KBM-7 (cell line): ENCODE measurements around the gene RUNX1.
A peak's percentile ranks its signal among the peaks of the same experiment; 100 is the strongest.

Source experiments
- DNase-seq: peaks from one replicate; pipeline ENCODE4 v3.0.0-alpha.2; 2015
- in situ Hi-C: fragments of 300-500 bp; cut with MboI; formaldehyde crosslinking; loops from 2 replicates; pipeline ENCODE4 v1.14.3; 2020; ENCODE audit warnings: low sequenced_read_pairs, low pct_unique_long_range_greater_than_20kb, mixed read lengths

RUNX1 gene

GRCh38 chr21:34861258-34861657 lies 187.8 kb downstream of the RUNX1 start:
- in situ Hi-C loops: no loop called here
- no peak for DNase-seq

GRCh38 chr21:34859976-34860653 lies 189.0 kb downstream of the RUNX1 start:
- no peak for DNase-seq
- in situ Hi-C loops: no loop called here

GRCh38 chr21:34858559-34858958 lies 190.5 kb downstream of the RUNX1 start:
- DNase-seq: no peak
- in situ Hi-C loops: no loop called here

- no peak for DNase-seq
- in situ Hi-C loops: no loop called here
Measured at GRCh38 chr21:34857874-34858273, 191.2 kb downstream of the RUNX1 start.

GRCh38 chr21:34857122-34857713 lies 191.9 kb downstream of the RUNX1 start:
- DNase-seq: no peak
- in situ Hi-C loops: no loop called here

GRCh38 chr21:34852448-34852847 lies 196.7 kb downstream of the RUNX1 start:
- DNase-seq: no peak
- in situ Hi-C loops: no loop called here

GRCh38 chr21:34850166-34850690 lies 198.9 kb downstream of the RUNX1 start:
- in situ Hi-C loops: no loop called here
- no peak for DNase-seq

- no peak for DNase-seq
- in situ Hi-C loops: no loop called here
Measured at GRCh38 chr21:34846601-34847112, 202.4 kb downstream of the RUNX1 start.

GRCh38 chr21:34845521-34846451 lies 203.3 kb downstream of the RUNX1 start:
- in situ Hi-C loops: no loop called here
- peak; percentile 47 for DNase-seq

GRCh38 chr21:34844924-34845238 lies 204.2 kb downstream of the RUNX1 start:
- DNase-seq: no peak
- in situ Hi-C loops: no loop called here

- in situ Hi-C loops: no loop called here
- DNase-seq: no peak
Measured at GRCh38 chr21:34844013-34844923, 204.8 kb downstream of the RUNX1 start.

- no peak for DNase-seq
- in situ Hi-C loops: no loop called here
Measured at GRCh38 chr21:34843562-34843961, 205.5 kb downstream of the RUNX1 start.

- no peak for DNase-seq
- in situ Hi-C loops: no loop called here
Measured at GRCh38 chr21:34841154-34841553, 207.9 kb downstream of the RUNX1 start.

GRCh38 chr21:34840693-34841092 lies 208.4 kb downstream of the RUNX1 start:
- in situ Hi-C loops: no loop called here
- DNase-seq: no peak

GRCh38 chr21:34838956-34839820 lies 209.9 kb downstream of the RUNX1 start:
- DNase-seq: no peak
- in situ Hi-C loops: no loop called here

- no peak for DNase-seq
- in situ Hi-C loops: no loop called here
Measured at GRCh38 chr21:34836933-34837505, 212.1 kb downstream of the RUNX1 start.

- DNase-seq: peak; percentile 35
- in situ Hi-C loops: no loop called here
Measured at GRCh38 chr21:34836103-34836932, 212.8 kb downstream of the RUNX1 start.
